Measurements from ENCODE around the gene SLC39A3. TPM values are rescaled to one million over a fixed set of nuclear protein-coding genes. Genes with fewer than 3 reads are reported as not detected.

Gene SLC39A3
- total and polyA plus RNA-seq, 12 donors, result 25.1 to 75.8 (median 41.8) TPM

- TF ChIP-seq CTCF (IDR thresholded peaks at IDR 0.05), result no peak
- TF ChIP-seq POLR2A (IDR thresholded peaks at IDR 0.05), result no peak
- WGBS, 4 donors, result 95 to 97% (median 96%) methylated on average over 39 to 48 of the region's 48 CpGs
- Histone ChIP-seq H3K27ac (no peak overlapping the region), H3K36me3 (replicated peaks in 1 of 2) (peaks cover 0 to 46% of the 10 kb centered on the region in 2 donors), H3K4me1 (replicated peaks in 1 of 2) (no peaks in the 10 kb centered on the region), H3K9me3 (replicated peaks in 1 of 3) (no peaks in the 10 kb centered on the region), H3K4me3 (no peak overlapping the region), H3K27me3 (no peaks in the 10 kb centered on the region)
- no peak for DNase-seq
- intact Hi-C loops (cut with DNase I), result no loop called here
Observed at GRCh38 chr19:2756921-2757881, 17.4 kb upstream of the SLC39A3 start.

GRCh38 chr19:2756477-2756876, 16.7 kb upstream of the SLC39A3 start:
- WGBS, 4 donors, result 76 to 96% (median 88%) methylated on average over 7 to 8 of the region's 8 CpGs
- intact Hi-C loops (cut with DNase I), result no loop called here
- Histone ChIP-seq H3K27me3 (no peaks in the 10 kb centered on the region), H3K36me3 (replicated peaks in 1 of 2) (peaks cover 0 to 43% of the 10 kb centered on the region in 2 donors), H3K9me3 (replicated peaks in 1 of 3) (no peaks in the 10 kb centered on the region), H3K4me3 (no peak overlapping the region), H3K27ac (no peak overlapping the region), H3K4me1 (replicated peaks in 1 of 2) (no peaks in the 10 kb centered on the region)
- no peak for DNase-seq
- TF ChIP-seq CTCF (IDR thresholded peaks at IDR 0.05) (no peak), POLR2A (IDR thresholded peaks at IDR 0.05) (no peak)

GRCh38 chr19:2755811-2756210, 16.0 kb upstream of the SLC39A3 start:
- Histone ChIP-seq H3K4me1 (replicated peaks in 1 of 2) (no peaks in the 10 kb centered on the region), H3K4me3 (no peak overlapping the region), H3K36me3 (replicated peaks in 1 of 2) (peaks cover 0 to 36% of the 10 kb centered on the region in 2 donors), H3K27ac (no peak overlapping the region), H3K9me3 (replicated peaks in 1 of 3) (no peaks in the 10 kb centered on the region), H3K27me3 (no peaks in the 10 kb centered on the region)
- DNase-seq, result no peak
- 91 to 95% (median 92%) methylated on average over 16 of the region's 16 CpGs for WGBS, 4 donors
- TF ChIP-seq CTCF (IDR thresholded peaks at IDR 0.05) (no peak), POLR2A (IDR thresholded peaks at IDR 0.05) (no peak)
- intact Hi-C loops (cut with DNase I), result no loop called here

GRCh38 chr19:2755448-2755705, 15.6 kb upstream of the SLC39A3 start:
- H3K4me3 ChIP-seq, result no peak overlapping the region
- H3K4me1 ChIP-seq (replicated peaks in 1 of 2), result no peaks in the 10 kb centered on the region
- H3K36me3 ChIP-seq (replicated peaks in 1 of 2), result peaks cover 0 to 33% of the 10 kb centered on the region in 2 donors
- no peak overlapping the region for H3K27ac ChIP-seq
- no peaks in the 10 kb centered on the region for H3K9me3 ChIP-seq (replicated peaks in 1 of 3)
- H3K27me3 ChIP-seq, result no peaks in the 10 kb centered on the region
- no peak for DNase-seq
- 91 to 98% (median 94%) methylated on average over 16 of the region's 16 CpGs for WGBS, 4 donors
- intact Hi-C loops (cut with DNase I), result no loop called here
- TF ChIP-seq POLR2A (IDR thresholded peaks at IDR 0.05) (no peak), CTCF (IDR thresholded peaks at IDR 0.05) (no peak)

Measured in adrenal gland (tissue), 12 donors.